Adipose tissue (tissue), 3 donors: Measurements from ENCODE around the gene IFITM5. TPM values are rescaled to one million over a fixed set of nuclear protein-coding genes. Genes with fewer than 3 reads are reported as not detected.
"Not testable (repeated sequence)": the region's sequence is repeated elsewhere in the genome, so short reads cannot be mapped to it uniquely, and the experiment has no call there.

Source experiments
- H3K27ac ChIP-seq: one replicate; pipeline ENCODE4 v1.5.1; 2013; ENCODE audit warnings: low read depth, low read length
- WGBS, 3 donors: extraction: QIAGEN DNeasy Blood & Tissue Kit; methylation state at CpG; one replicate each; pipeline ENCODE4 v1.1.7; 2013; 5-methylcytosine and 5-hydroxymethylcytosine counted together
- polyA plus RNA-seq, 3 donors: library from polyadenylated mRNA; stranded (reverse); fragments of 200-250 nt; gene quantifications; one replicate each; pipeline ENCODE4 v1.2.3, GENCODE V29; 2013
- donor health status: healthy with polysubstance abuse.
- donor health status: Bipolar disorder and iron deficiency.
- donor health status: healthy.

Gene IFITM5
- polyA plus RNA-seq, 3 donors: 0.35 TPM; not detected in 2

- H3K27ac ChIP-seq: no peak overlapping the region
- WGBS, 3 donors: 11 to 16% (median 11%) methylated on average over 91 to 97 of the region's 97 CpGs
Observed at GRCh38 chr11:279040-279965, 20.0 kb downstream of the IFITM5 start.

- no peak within 1 kb of the TSS for H3K27ac ChIP-seq
- WGBS, 3 donors: 73 to 81% (median 74%) methylated on average over 20 to 21 of the region's 21 CpGs
Observed at GRCh38 chr11:278001-278951, 21.1 kb downstream of the IFITM5 start, which contains the start of gene NLRP6. Gene NLRP6, plus strand, starts transcription at chr11:278407. Its CDS starts 163 bp downstream, at chr11:278570.

- H3K27ac ChIP-seq: no peak overlapping the region
Observed at GRCh38 chr11:276219-276618, 23.1 kb downstream of the IFITM5 start.

GRCh38 chr11:272931-273198, 26.5 kb downstream of the IFITM5 start:
- H3K27ac ChIP-seq: no peak overlapping the region
- 76 to 91% (median 85%) methylated on average over 6 of the region's 6 CpGs for WGBS, 3 donors

GRCh38 chr11:272195-272930, 27.0 kb downstream of the IFITM5 start:
- H3K27ac ChIP-seq: no peak overlapping the region
- 81 to 91% (median 83%) methylated on average over 22 of the region's 22 CpGs for WGBS, 3 donors

- H3K27ac ChIP-seq: no peak overlapping the region
- 59 to 92% (median 85%) methylated on average over 8 of the region's 8 CpGs for WGBS, 3 donors
Observed at GRCh38 chr11:271319-271715, 28.0 kb downstream of the IFITM5 start.

- no peak overlapping the region for H3K27ac ChIP-seq
- 77 to 87% (median 80%) methylated on average over 16 to 18 of the region's 18 CpGs for WGBS, 3 donors
Observed at GRCh38 chr11:270451-271318, 28.6 kb downstream of the IFITM5 start.

GRCh38 chr11:269146-269890, 30.0 kb downstream of the IFITM5 start:
- H3K27ac ChIP-seq: no peak overlapping the region

GRCh38 chr11:268716-269145, 30.6 kb downstream of the IFITM5 start:
- H3K27ac ChIP-seq: not testable (repeated sequence)
- 30 to 56% (median 31%) methylated on average over 14 to 16 of the region's 16 CpGs for WGBS, 3 donors

More at GRCh38 chr11:269146-269890, 30.0 kb downstream of the IFITM5 start:
- WGBS, 3 donors: 32 to 54% (median 34%) methylated on average over 21 of the region's 21 CpGs

GRCh38 chr11:267491-267994, 31.8 kb downstream of the IFITM5 start:
- 38 to 49% (median 42%) methylated on average over 17 of the region's 18 CpGs for WGBS, 3 donors
- peak overlapping the region; percentile 35 for H3K27ac ChIP-seq

- 82 to 92% (median 89%) methylated on average over 4 to 5 of the region's 13 CpGs for WGBS, 3 donors
- H3K27ac ChIP-seq: no peak overlapping the region
Observed at GRCh38 chr11:266676-267439, 32.5 kb downstream of the IFITM5 start.

- no peak overlapping the region for H3K27ac ChIP-seq
- 90 to 91% (median 91%) methylated on average over 4 of the region's 4 CpGs for WGBS, 3 donors
Observed at GRCh38 chr11:261624-262023, 37.7 kb downstream of the IFITM5 start.

GRCh38 chr11:259413-259812, 39.9 kb downstream of the IFITM5 start:
- H3K27ac ChIP-seq: no peak overlapping the region
- WGBS, 3 donors: 66 to 70% (median 70%) methylated on average over 10 of the region's 10 CpGs

GRCh38 chr11:257766-258493, 41.4 kb downstream of the IFITM5 start:
- 59 to 80% (median 79%) methylated on average over 15 of the region's 15 CpGs for WGBS, 3 donors
- no peak overlapping the region for H3K27ac ChIP-seq

- 74 to 81% (median 76%) methylated on average over 14 of the region's 14 CpGs for WGBS, 3 donors
Observed at GRCh38 chr11:256952-257737, 42.2 kb downstream of the IFITM5 start.

More at GRCh38 chr11:256952-257737, 42.2 kb downstream of the IFITM5 start:
- no peak overlapping the region for H3K27ac ChIP-seq
